Measurements from ENCODE around the gene MYL12B.

DNA sequence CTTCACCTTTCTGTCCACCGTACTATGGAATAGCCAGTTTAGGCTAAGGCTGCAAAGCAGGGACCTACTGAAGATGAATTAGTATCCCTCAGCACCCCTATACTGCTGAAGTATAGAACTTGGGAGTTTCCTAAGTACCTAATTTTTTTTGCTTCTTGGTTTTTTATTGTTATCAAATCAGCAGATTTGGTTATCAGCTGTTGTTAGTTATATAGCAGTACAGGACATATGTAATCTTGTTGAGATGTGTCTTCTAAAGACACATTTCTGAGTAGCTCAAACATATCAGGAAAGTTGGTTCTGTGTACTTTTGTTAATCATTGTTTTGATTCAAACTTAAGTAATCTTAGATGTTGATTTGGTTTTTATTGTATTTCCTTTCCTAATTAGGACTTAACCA lies 9.1 kb upstream of the MYL12B start:
- TF ChIP-seq POLR2A (IDR thresholded peaks at IDR 0.05) (no peak), POLR2AphosphoS5 (IDR thresholded peaks at IDR 0.05) (no peak)
- TF ChIP-seq, protein P1, sequence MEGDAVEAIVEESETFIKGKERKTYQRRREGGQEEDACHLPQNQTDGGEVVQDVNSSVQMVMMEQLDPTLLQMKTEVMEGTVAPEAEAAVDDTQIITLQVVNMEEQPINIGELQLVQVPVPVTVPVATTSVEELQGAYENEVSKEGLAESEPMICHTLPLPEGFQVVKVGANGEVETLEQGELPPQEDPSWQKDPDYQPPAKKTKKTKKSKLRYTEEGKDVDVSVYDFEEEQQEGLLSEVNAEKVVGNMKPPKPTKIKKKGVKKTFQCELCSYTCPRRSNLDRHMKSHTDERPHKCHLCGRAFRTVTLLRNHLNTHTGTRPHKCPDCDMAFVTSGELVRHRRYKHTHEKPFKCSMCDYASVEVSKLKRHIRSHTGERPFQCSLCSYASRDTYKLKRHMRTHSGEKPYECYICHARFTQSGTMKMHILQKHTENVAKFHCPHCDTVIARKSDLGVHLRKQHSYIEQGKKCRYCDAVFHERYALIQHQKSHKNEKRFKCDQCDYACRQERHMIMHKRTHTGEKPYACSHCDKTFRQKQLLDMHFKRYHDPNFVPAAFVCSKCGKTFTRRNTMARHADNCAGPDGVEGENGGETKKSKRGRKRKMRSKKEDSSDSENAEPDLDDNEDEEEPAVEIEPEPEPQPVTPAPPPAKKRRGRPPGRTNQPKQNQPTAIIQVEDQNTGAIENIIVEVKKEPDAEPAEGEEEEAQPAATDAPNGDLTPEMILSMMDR (IDR thresholded peaks at IDR 0.05 in 8 of 11, conservative IDR thresholded peaks at IDR 0.05 in 3 of 11), result no peak

Measured in spleen (tissue), 7 donors.